Neural cell (in vitro differentiated cells): ENCODE measurements around the gene FUS. TPM values are rescaled to one million over a fixed set of nuclear protein-coding genes. Genes with fewer than 3 reads are reported as not detected.

Experiments used
- H2AFZ ChIP-seq: fragments of 200-600, 300-800 bp; sonication (generic), shearing (Covaris generic); 2 replicates; pipeline ENCODE4 v1.6.0; 2014; ENCODE audit warnings: low read depth, mild to moderate bottlenecking, antibody characterized with exemption, low read length, moderate library complexity
- H3F3A ChIP-seq: fragments of 200-600 bp; shearing (Covaris generic); 2 replicates; pipeline ENCODE4 v1.6.1; 2016; ENCODE audit warnings: mild to moderate bottlenecking, moderate library complexity, mixed read lengths, antibody characterized with exemption, low read length; ENCODE audit not compliant: insufficient read depth, poor library complexity, severe bottlenecking
- H3K27ac ChIP-seq: fragments of 200-600, 300-800 bp; sonication (generic), shearing (Covaris generic); 2 replicates; pipeline ENCODE4 v1.5.1; 2014; ENCODE audit warnings: mild to moderate bottlenecking, low read length, moderate library complexity
- H3K27me3 ChIP-seq: fragments of 300-800, 200-600 bp; sonication (generic), shearing (Covaris generic); 2 replicates; pipeline ENCODE4 v1.6.0; 2014; ENCODE audit warnings: mild to moderate bottlenecking, low read depth, low read length, moderate library complexity; ENCODE audit not compliant: insufficient read depth
- H3K36me3 ChIP-seq: fragments of 300-800, 200-600 bp; sonication (generic), shearing (Covaris generic); 2 replicates; pipeline ENCODE4 v1.5.1; 2014; ENCODE audit warnings: mild to moderate bottlenecking, antibody characterized with exemption, low read length, moderate library complexity; ENCODE audit not compliant: insufficient read depth
- H3K4me2 ChIP-seq: fragments of 300-800, 200-600 bp; sonication (generic), shearing (Covaris generic); 2 replicates; pipeline ENCODE4 v1.6.0; 2014; ENCODE audit warnings: mild to moderate bottlenecking, low read length
- H3K4me3 ChIP-seq: fragments of 300-800, 200-600 bp; sonication (generic), shearing (Covaris generic); 2 replicates; pipeline ENCODE4 v1.5.1; 2014; ENCODE audit warnings: mild to moderate bottlenecking, low read length, moderate library complexity
- H3K79me2 ChIP-seq: fragments of 200-600 bp; shearing (Covaris generic); replicated peaks from 2 replicates; pipeline ENCODE4 v1.6.0; 2014; ENCODE audit warnings: mild to moderate bottlenecking, low read length, moderate library complexity; ENCODE audit not compliant: insufficient read depth
- H3K9ac ChIP-seq: fragments of 300-800, 200-600 bp; sonication (generic), shearing (Covaris generic); 2 replicates; pipeline ENCODE4 v1.6.1; 2016; ENCODE audit warnings: mild to moderate bottlenecking, low read length, mixed read lengths
- H3K9me2 ChIP-seq: fragments of 200-600 bp; shearing (Covaris generic); 2 replicates; pipeline ENCODE4 v1.6.1; 2016; ENCODE audit warnings: mild to moderate bottlenecking, low read length, mixed read lengths; ENCODE audit not compliant: insufficient read depth
- H3K9me3 ChIP-seq: fragments of 200-600, 300-800 bp; sonication (generic), shearing (Covaris generic); 2 replicates; pipeline ENCODE4 v1.6.1; 2016; ENCODE audit warnings: mild to moderate bottlenecking, mixed run types, low read length, moderate library complexity, mixed read lengths
- H4K20me1 ChIP-seq: fragments of 200-600 bp; shearing (Covaris generic); 2 replicates; pipeline ENCODE4 v1.6.1; 2016; ENCODE audit warnings: mild to moderate bottlenecking, mixed run types; ENCODE audit not compliant: insufficient read depth
- EP300 ChIP-seq: fragments of 450-650 bp; conservative IDR thresholded peaks from 2 replicates; pipeline ENCODE4 v1.6.1; 2014; ENCODE audit warnings: antibody characterized with exemption, mild to moderate bottlenecking, moderate library complexity; ENCODE audit not compliant: poor library complexity, severe bottlenecking
- EZH2 ChIP-seq: fragments of 200-600, 300-800 bp; shearing (Covaris generic), sonication (generic); IDR thresholded peaks from 2 replicates; pipeline ENCODE4 v1.6.1; 2014; ENCODE audit warnings: antibody characterized with exemption, low read length, borderline replicate concordance, mild to moderate bottlenecking; ENCODE audit not compliant: insufficient read depth, poor library complexity, severe bottlenecking
- MXI1 ChIP-seq: fragments of 450-650 bp; conservative IDR thresholded peaks from 2 replicates; pipeline ENCODE4 v1.6.1; 2014; ENCODE audit warnings: antibody characterized with exemption, mild to moderate bottlenecking; ENCODE audit not compliant: poor library complexity, severe bottlenecking
- POLR2AphosphoS5 ChIP-seq: IDR thresholded peaks from 2 replicates; pipeline ENCODE4 v1.6.1; 2012
- RAD21 ChIP-seq: fragments of 450-650 bp; conservative IDR thresholded peaks from 2 replicates; pipeline ENCODE4 v1.6.1; 2014; ENCODE audit warnings: antibody characterized with exemption, mild to moderate bottlenecking, moderate library complexity
- SMC3 ChIP-seq: fragments of 450-650 bp; conservative IDR thresholded peaks from 2 replicates; pipeline ENCODE4 v1.6.1; 2014; ENCODE audit warnings: antibody characterized with exemption, mild to moderate bottlenecking, moderate library complexity; ENCODE audit not compliant: poor library complexity
- TAF1 ChIP-seq: IDR thresholded peaks from 2 replicates; pipeline ENCODE4 v1.6.1; 2012; ENCODE audit warnings: low read depth
- polyA plus RNA-seq: library from polyadenylated mRNA; depleted of rRNA; stranded (reverse); fragments of >200 nt; gene quantifications from 2 replicates; pipeline ENCODE4 v1.2.3, GENCODE V29; 2014
- TF ChIP-seq, protein P1 (sequence below): IDR thresholded peaks from 2 replicates; pipeline ENCODE4 v1.6.1; 2012; ENCODE audit warnings: borderline replicate concordance
- TF ChIP-seq, protein P2 (sequence below): fragments of 450-650 bp; IDR thresholded peaks from 2 replicates; pipeline ENCODE4 v1.5.1; 2014; ENCODE audit warnings: antibody characterized with exemption, mild to moderate bottlenecking, moderate library complexity; ENCODE audit not compliant: poor library complexity, severe bottlenecking

FUS gene
- polyA plus RNA-seq, 1 donor from 2014 or later = 54.3 TPM

DNA sequence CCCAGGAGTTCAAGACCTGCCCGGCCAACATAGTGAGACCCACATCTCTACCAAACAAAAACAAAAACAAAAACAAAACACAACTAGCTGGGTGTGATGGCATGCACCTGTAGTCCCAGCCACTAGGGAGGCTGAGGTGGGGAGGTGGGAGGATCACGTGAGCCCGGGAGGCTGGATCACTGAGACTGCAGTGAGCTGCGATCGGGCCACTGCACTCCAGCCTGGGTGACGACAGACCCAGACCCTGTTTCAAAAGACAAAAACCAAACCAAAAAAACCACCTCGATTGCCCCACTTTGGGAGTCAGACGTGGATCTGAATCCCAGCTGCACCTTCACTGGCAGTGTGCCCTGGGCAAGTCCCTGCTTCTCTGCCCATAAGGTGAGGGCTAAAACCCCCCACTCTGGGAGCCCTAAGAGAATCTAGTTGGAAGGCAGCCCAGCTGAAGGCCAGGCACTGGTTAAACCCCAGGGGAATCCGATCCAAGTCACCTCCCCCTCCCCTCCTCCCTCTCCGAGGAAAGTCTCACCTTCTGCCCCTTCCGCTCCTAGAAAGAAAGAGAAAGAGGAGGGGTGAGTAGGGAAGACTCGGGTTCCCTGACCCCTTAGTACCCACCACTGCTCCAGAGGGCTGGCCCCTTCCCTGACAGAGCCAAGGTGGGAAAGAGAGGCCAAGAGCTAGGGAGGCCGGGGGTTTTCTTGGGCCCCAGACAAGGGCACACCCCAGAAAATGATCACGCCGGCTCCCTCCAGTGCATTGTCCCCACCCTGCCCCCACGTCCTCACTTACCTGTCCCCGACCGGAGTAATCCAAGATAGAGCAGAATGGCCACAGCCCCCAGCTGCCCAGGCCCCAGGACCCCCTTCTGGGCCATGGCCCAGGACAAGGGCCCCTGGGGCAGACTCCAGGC, 45.1 kb upstream of the FUS start:
- Histone ChIP-seq H3K79me2 (no peaks in the 10 kb centered on the region), H3K9ac (no peak overlapping the region), H3K27me3 (no peaks in the 10 kb centered on the region), H2AFZ (no peak overlapping the region), H3K36me3 (no peaks in the 10 kb centered on the region), H3K9me3 (no peaks in the 10 kb centered on the region), H3K9me2 (no peaks in the 10 kb centered on the region), H3K27ac (no peak overlapping the region), H4K20me1 (no peaks in the 10 kb centered on the region), H3K4me2 (no peak overlapping the region), H3K4me3 (no peak overlapping the region), H3F3A (no peaks in the 10 kb centered on the region)
- no peak for TF ChIP-seq EZH2
- TF ChIP-seq EP300 = no peak
- no peak for TF ChIP-seq SMC3
- TF ChIP-seq, protein P1, sequence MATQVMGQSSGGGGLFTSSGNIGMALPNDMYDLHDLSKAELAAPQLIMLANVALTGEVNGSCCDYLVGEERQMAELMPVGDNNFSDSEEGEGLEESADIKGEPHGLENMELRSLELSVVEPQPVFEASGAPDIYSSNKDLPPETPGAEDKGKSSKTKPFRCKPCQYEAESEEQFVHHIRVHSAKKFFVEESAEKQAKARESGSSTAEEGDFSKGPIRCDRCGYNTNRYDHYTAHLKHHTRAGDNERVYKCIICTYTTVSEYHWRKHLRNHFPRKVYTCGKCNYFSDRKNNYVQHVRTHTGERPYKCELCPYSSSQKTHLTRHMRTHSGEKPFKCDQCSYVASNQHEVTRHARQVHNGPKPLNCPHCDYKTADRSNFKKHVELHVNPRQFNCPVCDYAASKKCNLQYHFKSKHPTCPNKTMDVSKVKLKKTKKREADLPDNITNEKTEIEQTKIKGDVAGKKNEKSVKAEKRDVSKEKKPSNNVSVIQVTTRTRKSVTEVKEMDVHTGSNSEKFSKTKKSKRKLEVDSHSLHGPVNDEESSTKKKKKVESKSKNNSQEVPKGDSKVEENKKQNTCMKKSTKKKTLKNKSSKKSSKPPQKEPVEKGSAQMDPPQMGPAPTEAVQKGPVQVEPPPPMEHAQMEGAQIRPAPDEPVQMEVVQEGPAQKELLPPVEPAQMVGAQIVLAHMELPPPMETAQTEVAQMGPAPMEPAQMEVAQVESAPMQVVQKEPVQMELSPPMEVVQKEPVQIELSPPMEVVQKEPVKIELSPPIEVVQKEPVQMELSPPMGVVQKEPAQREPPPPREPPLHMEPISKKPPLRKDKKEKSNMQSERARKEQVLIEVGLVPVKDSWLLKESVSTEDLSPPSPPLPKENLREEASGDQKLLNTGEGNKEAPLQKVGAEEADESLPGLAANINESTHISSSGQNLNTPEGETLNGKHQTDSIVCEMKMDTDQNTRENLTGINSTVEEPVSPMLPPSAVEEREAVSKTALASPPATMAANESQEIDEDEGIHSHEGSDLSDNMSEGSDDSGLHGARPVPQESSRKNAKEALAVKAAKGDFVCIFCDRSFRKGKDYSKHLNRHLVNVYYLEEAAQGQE = no peak
- TF ChIP-seq, protein P2, sequence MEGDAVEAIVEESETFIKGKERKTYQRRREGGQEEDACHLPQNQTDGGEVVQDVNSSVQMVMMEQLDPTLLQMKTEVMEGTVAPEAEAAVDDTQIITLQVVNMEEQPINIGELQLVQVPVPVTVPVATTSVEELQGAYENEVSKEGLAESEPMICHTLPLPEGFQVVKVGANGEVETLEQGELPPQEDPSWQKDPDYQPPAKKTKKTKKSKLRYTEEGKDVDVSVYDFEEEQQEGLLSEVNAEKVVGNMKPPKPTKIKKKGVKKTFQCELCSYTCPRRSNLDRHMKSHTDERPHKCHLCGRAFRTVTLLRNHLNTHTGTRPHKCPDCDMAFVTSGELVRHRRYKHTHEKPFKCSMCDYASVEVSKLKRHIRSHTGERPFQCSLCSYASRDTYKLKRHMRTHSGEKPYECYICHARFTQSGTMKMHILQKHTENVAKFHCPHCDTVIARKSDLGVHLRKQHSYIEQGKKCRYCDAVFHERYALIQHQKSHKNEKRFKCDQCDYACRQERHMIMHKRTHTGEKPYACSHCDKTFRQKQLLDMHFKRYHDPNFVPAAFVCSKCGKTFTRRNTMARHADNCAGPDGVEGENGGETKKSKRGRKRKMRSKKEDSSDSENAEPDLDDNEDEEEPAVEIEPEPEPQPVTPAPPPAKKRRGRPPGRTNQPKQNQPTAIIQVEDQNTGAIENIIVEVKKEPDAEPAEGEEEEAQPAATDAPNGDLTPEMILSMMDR = no peak
- no peak for TF ChIP-seq RAD21
- no peak for TF ChIP-seq MXI1
- no peak for TF ChIP-seq TAF1
- no peak for TF ChIP-seq POLR2AphosphoS5

DNA sequence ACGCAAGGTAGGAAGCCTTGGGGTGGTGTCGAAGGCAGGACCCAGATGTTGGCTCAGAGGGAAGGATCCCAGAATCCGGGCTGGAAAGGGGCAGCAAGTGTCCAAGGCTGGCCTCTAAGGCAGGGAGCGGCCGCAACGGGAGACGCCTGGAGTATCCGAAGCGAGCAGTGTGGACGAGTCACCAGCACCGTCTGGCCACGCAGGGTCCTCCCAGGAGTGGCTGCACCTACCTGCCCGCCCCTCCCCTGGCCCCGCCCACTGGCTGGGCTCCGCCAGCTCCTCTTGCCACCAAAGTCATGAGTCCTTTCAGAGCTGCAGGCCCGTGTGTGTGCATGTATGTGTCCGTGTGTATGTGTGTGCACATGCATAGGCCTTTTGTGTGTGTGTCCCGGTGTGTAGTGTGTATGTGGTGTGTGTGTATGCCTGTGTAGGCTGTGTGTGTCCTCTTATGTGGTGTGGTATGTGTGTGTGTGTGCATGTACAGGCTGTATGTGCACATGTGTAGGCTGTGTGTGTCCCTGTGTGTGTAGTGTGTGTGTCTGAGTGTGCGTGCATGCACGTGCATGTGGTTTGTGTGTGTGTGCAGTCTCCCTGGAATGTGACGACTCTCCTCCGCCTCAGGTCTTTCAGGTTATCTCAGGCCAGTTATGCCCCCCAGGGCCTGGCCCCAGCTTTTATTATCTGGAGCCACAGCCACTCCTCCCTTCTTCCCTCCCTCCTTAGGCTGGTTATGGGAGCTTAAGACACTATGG, 44.2 kb upstream of the FUS start, which contains the start of gene PRSS8:
Gene PRSS8 (minus strand): TSS at position 193 of the 752 bp plus-strand sequence. CDS start 229 bp downstream, outside the sequence.
- Histone ChIP-seq H3K36me3 (no peaks in the 10 kb centered on the region), H3K9me2 (no peaks in the 10 kb centered on the region), H3K79me2 (no peaks in the 10 kb centered on the region), H3K27me3 (no peaks in the 10 kb centered on the region), H3K4me3 (no peak within 1 kb of the TSS), H3K9me3 (no peaks in the 10 kb centered on the region), H2AFZ (no peak within 1 kb of the TSS), H3K9ac (no peak within 1 kb of the TSS), H4K20me1 (no peaks in the 10 kb centered on the region), H3K4me2 (no peak within 1 kb of the TSS), H3F3A (no peaks in the 10 kb centered on the region), H3K27ac (no peak within 1 kb of the TSS)
- TF ChIP-seq EZH2 (no peak), EP300 (no peak), TAF1 (no peak), MXI1 (no peak), SMC3 (no peak), RAD21 (no peak), POLR2AphosphoS5 (no peak)
- TF ChIP-seq, protein P1 = no peak
- TF ChIP-seq, protein P2 = no peak
